Fibroblast of pulmonary artery (primary cell): ENCODE measurements around the gene RIOX2.

Experiments used
- DNase-seq: peaks from one replicate; pipeline ENCODE4 v3.0.0-alpha.2; 2010; ENCODE audit warnings: low read depth
- H3K4me3 ChIP-seq: replicated peaks from 2 replicates; pipeline ENCODE4 v1.5.1; 2011; ENCODE audit warnings: low read depth, mild to moderate bottlenecking, control low read depth, low read length, moderate library complexity
- CTCF ChIP-seq: IDR thresholded peaks from 2 replicates; pipeline ENCODE4 v1.5.1; 2011; ENCODE audit warnings: mild to moderate bottlenecking, control low read depth, low read length, inconsistent platforms; ENCODE audit errors: missing control alignments

RIOX2 gene

GRCh38 chr3:97960993-97961766, 11.1 kb downstream of the RIOX2 start:
- DNase-seq: no peak
- no peak for TF ChIP-seq CTCF
- H3K4me3 ChIP-seq: no peak overlapping the region

- H3K4me3 ChIP-seq: no peak overlapping the region
- no peak for DNase-seq
- no peak for TF ChIP-seq CTCF
These were observed 11.7 kb downstream of the RIOX2 start for GRCh38 chr3:97960551-97960950.

DNA sequence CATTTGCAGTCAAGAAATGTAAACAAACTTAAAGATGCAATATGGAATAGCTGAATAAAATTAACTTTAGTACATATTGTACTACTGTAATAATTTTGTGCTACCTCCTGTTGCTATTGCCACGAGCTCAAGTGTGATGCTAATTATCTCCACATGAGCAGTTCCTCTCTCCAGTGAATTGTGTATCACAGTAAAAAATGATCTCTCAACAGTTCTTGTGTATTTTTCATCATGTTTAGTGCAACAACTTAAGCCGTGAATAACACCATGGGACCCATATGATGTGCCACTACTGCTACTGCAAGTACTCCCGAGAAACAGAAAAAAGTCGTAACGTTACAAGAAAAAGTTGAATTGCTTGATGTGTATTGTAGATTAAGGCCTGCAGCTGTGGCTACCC, 12.4 kb downstream of the RIOX2 start:
- H3K4me3 ChIP-seq: no peak overlapping the region
- no peak for DNase-seq
- no peak for TF ChIP-seq CTCF

DNA sequence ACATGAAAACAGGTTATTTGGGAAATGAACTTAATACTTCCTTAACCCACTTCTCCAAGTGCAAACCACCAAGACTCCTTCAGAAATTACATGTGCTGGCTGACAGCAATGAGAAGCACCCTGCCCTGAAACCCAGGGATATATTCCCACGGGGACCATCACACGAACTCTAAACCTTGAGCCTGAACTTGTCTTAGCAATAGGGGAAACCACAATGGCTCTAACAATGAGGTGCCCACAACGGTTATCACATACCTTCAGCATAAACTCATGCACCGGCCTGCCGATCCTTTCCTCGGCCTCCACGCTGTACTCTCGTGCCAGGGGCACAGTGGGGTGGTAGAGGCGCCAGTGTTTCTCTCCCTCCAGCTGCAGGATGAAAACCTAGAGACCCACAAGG, 13.4 kb downstream of the RIOX2 start:
- no peak overlapping the region for H3K4me3 ChIP-seq
- DNase-seq: no peak
- TF ChIP-seq CTCF: no peak

DNA sequence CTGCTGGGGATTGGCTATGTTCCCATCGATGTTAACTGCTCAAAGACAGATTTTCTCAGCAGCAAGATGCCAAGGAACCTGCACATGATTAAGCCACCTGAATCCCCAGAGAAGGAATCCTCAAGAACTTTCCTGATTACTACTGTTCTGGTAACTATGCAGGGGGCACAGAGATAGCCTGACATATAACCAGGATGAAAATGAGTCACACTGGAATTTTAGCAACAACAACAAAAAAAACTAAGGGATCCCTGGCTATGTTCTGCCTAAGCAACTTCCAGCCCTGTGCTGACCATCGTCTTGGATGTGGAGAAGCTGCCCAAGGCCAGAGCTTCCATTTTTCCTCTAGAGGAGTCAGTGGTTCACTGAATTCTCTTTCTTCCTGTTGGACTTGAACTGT, 13.8 kb downstream of the RIOX2 start:
- no peak for DNase-seq
- no peak for TF ChIP-seq CTCF
- H3K4me3 ChIP-seq: no peak overlapping the region

DNA sequence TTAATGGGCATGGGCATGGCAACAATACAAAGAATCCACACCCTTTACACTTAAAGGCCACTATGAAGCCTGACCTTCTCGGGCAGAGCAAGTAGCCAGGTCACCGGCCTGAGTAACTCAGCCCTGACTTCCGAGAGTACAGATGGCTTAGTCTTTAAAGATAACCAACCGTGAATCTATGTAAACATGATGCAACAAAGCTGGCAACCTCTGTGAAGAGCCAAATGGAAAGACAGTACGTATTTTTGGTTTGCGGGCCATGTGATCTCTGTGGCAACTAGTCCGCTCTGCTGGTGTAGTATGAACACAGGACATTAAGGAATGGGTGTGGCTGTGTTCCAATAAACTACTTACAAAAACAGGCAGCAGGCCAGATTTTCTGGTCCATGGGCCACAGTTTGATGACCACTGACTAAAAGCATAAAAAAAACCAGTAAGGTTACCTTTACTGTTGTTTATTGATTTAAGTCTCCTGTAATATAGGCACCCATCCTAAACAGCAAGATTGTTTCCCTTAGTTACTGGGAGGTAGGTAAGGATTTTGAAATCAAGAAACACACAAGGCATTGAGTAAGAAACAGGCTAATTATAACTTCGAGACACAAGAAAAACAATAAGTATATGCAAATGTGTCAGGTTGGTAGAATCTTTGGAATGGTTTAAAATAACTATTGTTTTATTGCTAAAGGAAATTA, 14.5 kb downstream of the RIOX2 start:
- no peak for TF ChIP-seq CTCF
- DNase-seq: no peak
- no peak overlapping the region for H3K4me3 ChIP-seq

- no peak for DNase-seq
- no peak for TF ChIP-seq CTCF
- no peak overlapping the region for H3K4me3 ChIP-seq
These were observed 16.2 kb downstream of the RIOX2 start for GRCh38 chr3:97956051-97956450.
